HG03039 (cell line): ENCODE measurements around the gene NEO1.

Experiments
- ATAC-seq: cut with Tn5 transposase; IDR thresholded peaks from one replicate; pipeline ENCODE4 v1.9.1; 2021; ENCODE audit warnings: mild to moderate bottlenecking, moderate library complexity; ENCODE audit not compliant: unreplicated experiment

NEO1 gene

GRCh38 chr15:73028031-73028430 lies 24.2 kb upstream of the NEO1 start:
- no peak for ATAC-seq

GRCh38 chr15:73028831-73029451 lies 23.3 kb upstream of the NEO1 start:
- no peak for ATAC-seq

GRCh38 chr15:73030122-73030679 lies 22.1 kb upstream of the NEO1 start:
- ATAC-seq, result no peak

GRCh38 chr15:73031648-73032047 lies 20.6 kb upstream of the NEO1 start:
- no peak for ATAC-seq

GRCh38 chr15:73033611-73034010 lies 18.7 kb upstream of the NEO1 start:
- ATAC-seq, result no peak

GRCh38 chr15:73034221-73034620 lies 18.0 kb upstream of the NEO1 start:
- no peak for ATAC-seq

GRCh38 chr15:73035221-73035620 lies 17.0 kb upstream of the NEO1 start:
- no peak for ATAC-seq

- no peak for ATAC-seq
These were observed 14.0 kb upstream of the NEO1 start for GRCh38 chr15:73038220-73038619.

GRCh38 chr15:73046073-73046472 lies 6.2 kb upstream of the NEO1 start:
- no peak for ATAC-seq

GRCh38 chr15:73047882-73048281 lies 4.4 kb upstream of the NEO1 start:
- ATAC-seq, result no peak

- no peak for ATAC-seq
These were observed 3.5 kb upstream of the NEO1 start for GRCh38 chr15:73048624-73049295.

GRCh38 chr15:73049564-73050215 lies 2.6 kb upstream of the NEO1 start:
- ATAC-seq, result no peak

- no peak for ATAC-seq
These were observed 1.5 kb upstream of the NEO1 start for GRCh38 chr15:73050561-73051295.

GRCh38 chr15:73051391-73051806 lies 864 bp upstream of the NEO1 start:
- ATAC-seq, result no peak

GRCh38 chr15:73052653-73053397 lies 562 bp downstream of the NEO1 start:
- ATAC-seq, result peak; percentile 43

GRCh38 chr15:73053398-73053723 lies 1.1 kb downstream of the NEO1 start:
- ATAC-seq, result no peak

GRCh38 chr15:73054417-73054953 lies 2.2 kb downstream of the NEO1 start:
- no peak for ATAC-seq

GRCh38 chr15:73056460-73056859 lies 4.2 kb downstream of the NEO1 start:
- no peak for ATAC-seq

GRCh38 chr15:73058437-73058836 lies 6.2 kb downstream of the NEO1 start:
- no peak for ATAC-seq

- no peak for ATAC-seq
These were observed 12.9 kb downstream of the NEO1 start for GRCh38 chr15:73065114-73065513.
